Kidney capillary endothelial cell (primary cell): ENCODE data around the gene SENP7.
"Not testable (repeated sequence)": the region's sequence is repeated elsewhere in the genome, so short reads cannot be mapped to it uniquely, and the experiment has no call there.

Experiments used
- DNase-seq: peaks from one replicate; pipeline ENCODE4 v3.0.0-alpha.2; 2018; ENCODE audit warnings: low spot score

The SENP7 gene

GRCh38 chr3:101325393-101326134 is 187.4 kb downstream of the SENP7 start:
- DNase-seq = no peak

GRCh38 chr3:101320475-101320874 is 192.5 kb downstream of the SENP7 start, which contains the start of gene IMPG2:
Gene IMPG2 (minus strand): TSS chr3:101320575. CDS start chr3:101320372, 203 bp downstream.
- DNase-seq = no peak

GRCh38 chr3:101319531-101319930 is 193.5 kb downstream of the SENP7 start:
- no peak for DNase-seq

- no peak for DNase-seq
These were observed 200.5 kb downstream of the SENP7 start for GRCh38 chr3:101312545-101312944.

DNA sequence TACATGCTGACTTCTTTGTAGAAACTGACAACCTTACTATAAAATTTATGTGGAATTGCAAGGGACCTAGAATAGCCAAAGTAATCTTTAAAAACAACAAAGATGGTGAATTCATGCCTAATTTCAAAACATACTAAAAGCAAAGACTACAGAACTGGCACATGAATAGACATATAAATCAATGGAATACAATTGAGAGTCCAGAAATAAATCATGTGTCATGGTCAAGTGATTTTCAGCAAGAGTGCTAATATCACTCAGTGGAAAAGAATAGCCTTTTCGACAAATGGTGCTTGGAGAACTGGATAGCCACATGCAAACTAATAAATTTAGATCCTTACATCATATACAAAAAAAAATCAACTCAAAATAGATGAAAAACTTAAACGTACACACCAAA is 201.3 kb downstream of the SENP7 start:
- no peak for DNase-seq

DNA sequence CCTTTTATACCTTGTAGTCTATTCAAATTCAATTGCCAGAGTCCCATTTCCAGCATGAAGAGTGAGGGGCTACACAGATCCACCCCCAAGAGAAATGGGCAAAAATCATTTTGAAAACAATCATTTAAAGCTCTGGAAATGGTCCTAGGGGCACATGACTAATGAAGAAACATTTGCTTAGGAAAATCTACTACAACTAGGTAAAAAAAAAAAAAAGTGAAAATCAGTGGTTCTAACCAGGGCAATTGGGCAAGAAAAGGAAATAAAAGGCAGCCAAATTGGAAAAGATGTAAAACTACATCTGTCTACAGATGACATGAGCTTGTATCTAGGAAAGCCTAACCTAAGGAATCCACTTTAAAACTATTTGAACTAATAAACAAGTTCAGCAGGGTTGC is 202.0 kb downstream of the SENP7 start:
- DNase-seq = no peak

DNA sequence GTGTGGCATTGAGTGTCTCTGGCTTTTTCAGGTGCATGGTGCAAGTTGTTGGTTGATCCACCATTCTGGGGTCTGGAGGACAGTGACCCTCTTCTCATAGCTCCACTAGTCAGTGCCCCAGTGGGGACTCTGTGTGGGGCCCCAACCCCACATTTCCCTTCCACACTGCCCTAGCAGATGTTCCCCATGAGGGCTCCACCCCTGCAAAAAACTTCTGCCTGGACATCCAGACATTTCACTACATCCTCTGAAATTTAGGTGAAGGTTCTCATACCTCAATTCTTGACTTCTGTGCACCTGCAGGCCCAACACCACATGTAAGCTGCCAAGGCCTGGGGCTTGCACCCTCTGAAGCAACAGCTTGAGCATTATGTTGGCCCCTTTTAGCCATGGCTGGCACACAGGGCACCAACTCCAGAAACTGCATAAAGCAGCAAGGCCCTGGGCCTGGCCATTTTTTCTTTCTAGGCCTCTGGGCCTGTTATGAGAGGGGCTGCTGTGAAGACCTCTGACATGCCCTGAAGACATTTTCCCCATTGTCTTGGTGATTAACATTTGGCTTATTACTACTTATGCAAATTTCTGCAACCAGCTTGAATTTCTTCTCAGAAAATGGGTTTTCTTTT is 204.8 kb downstream of the SENP7 start:
- not testable (repeated sequence) for DNase-seq

DNA sequence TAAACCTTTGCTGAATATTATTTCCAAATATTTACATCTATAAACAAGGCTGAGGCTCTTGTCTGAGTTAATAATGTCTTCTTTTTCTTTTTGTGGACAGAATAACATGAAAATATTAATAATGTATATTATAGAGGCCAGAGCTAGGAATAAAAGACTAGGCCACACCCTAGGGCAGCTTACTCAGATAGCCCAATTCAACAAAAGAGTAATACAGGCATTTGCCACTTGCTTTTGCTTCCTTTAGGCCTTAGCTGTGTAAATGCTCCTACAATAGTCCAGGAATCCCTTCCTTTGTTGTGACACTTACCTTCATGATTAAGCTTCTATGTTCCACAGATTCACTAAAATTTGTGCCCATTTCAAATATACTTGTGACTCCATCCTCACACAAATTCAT is 209.2 kb downstream of the SENP7 start:
- DNase-seq = no peak

DNA sequence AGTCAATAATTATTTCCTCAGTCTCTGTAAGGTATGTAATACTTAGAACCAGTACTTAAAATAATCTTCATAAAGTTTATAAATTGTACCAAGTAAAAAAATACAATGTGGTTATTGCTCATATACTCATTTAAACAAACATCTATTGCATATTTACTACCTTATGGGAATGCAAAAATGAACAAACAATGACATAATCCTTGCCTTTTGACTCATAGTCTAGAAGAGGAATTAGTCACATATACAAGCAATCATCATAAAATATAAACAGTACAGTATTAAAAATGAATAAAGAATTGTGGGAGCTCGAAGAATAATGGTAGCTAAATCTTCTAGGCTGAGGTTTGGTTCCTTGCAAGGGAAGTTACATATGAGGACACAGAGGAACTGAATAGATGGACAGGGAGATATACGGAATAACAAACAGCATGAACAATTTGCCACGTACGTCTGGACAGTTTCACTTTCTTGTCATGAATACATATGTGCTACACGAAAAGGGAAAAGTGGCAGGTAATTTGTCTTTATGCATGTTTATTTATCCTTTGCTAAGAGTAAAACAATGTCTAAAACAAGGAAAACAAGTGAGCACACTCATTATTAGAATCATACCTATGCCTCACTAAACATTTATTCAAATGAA is 209.8 kb downstream of the SENP7 start:
- peak; percentile 23 for DNase-seq

- DNase-seq = no peak
These were observed 212.9 kb downstream of the SENP7 start for GRCh38 chr3:101300073-101300472.

- DNase-seq = no peak
These were observed 221.0 kb downstream of the SENP7 start for GRCh38 chr3:101292027-101292426.

DNA sequence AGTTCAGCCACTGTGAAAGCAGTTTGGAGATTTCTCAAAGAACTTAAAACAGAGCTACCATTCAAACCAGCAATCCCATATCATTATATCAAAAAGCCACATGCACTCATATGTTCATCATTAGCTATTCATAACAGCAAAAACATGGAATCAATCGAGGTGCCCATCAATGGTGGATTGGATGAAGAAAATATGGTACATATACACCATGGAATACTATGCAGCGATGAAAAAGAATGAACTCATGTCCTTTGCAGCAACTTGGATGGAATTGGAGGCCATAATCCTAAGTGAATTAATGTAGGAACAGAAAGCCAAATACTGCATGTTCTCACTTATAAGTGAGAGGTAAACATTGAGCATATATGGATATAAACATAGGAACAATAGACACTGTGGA is 224.7 kb downstream of the SENP7 start:
- no peak for DNase-seq

GRCh38 chr3:101284757-101285156 is 228.3 kb downstream of the SENP7 start:
- DNase-seq = no peak

- no peak for DNase-seq
These were observed 231.4 kb downstream of the SENP7 start for GRCh38 chr3:101281521-101282030.

DNA sequence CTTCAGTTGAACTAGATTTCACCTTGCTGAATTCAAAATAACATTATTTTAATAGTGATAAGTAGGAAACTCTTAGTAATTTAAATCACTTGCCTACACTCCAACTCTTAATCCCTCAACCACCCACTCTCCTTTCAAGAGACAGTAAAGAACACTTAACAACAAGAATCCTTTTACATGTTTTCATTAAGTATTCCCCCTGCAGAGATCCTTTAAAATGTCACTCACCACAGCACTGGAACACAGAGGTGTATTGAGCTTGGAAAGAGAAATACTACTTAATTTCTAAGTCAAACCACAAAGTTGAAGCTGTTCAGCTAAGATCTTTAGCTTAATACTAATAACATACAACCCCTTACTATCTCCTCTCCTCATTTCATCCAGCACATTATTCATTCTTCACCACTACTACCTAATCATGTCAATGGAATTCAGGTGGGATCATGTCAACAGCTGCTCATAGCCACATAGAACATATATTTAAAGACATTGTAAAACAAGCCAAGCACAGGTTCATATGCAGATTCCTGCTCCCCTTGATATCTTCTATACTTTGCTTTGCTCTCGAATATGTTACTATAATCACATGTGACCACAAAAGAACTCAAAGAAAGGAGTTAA is 233.1 kb downstream of the SENP7 start:
- DNase-seq = no peak

- DNase-seq = no peak
These were observed 233.8 kb downstream of the SENP7 start for GRCh38 chr3:101279162-101279561.

DNA sequence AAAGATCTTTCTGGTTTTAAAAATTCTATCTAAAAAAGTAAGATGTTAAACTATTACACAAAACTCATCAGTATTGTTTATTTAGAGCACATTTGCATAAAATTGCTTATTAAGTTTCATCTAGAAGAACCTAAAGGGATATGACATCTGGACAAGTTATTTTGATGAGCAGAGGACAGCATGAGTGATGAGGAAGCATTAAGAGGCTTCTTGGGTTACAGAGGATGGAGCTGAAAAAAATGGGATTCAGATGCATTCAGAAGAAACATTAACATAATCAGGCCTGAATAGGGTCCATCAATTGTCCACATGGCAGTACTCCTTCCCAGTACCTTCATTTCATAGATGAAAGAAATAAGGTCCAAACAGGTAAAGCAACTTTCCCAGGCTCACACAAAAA is 234.3 kb downstream of the SENP7 start:
- DNase-seq = no peak
